Mesodermal cell (in vitro differentiated cells): Measurements from ENCODE around the gene YOD1.

Experiments used
- H3K27ac ChIP-seq: 2 replicates; pipeline ENCODE4 v1.7.0; 2013; ENCODE audit warnings: mild to moderate bottlenecking, low read depth, low read length, moderate library complexity; ENCODE audit not compliant: severe bottlenecking
- H3K36me3 ChIP-seq: 2 replicates; pipeline ENCODE4 v1.7.1; 2013; ENCODE audit warnings: mild to moderate bottlenecking, low read length, moderate library complexity; ENCODE audit not compliant: control insufficient read depth, insufficient read depth
- H3K4me1 ChIP-seq: one replicate; pipeline ENCODE4 v1.7.1; 2013; ENCODE audit warnings: mild to moderate bottlenecking, low read length; ENCODE audit not compliant: insufficient read depth, control insufficient read depth, poor library complexity, severe bottlenecking
- H3K4me3 ChIP-seq: 2 replicates; pipeline ENCODE4 v1.7.0; 2013; ENCODE audit warnings: low read length, control low read depth, mild to moderate bottlenecking; ENCODE audit not compliant: insufficient read depth, poor library complexity, severe bottlenecking; ENCODE audit errors: extremely low read depth
- H3K9me3 ChIP-seq: 2 replicates; pipeline ENCODE4 v1.7.1; 2013; ENCODE audit warnings: mild to moderate bottlenecking, low read length, moderate library complexity; ENCODE audit not compliant: control insufficient read depth
- WGBS, 2 experiments: methylation state at CpG; one replicate each; pipeline ENCODE4 v1.1.5; 2013; ENCODE audit warnings: missing lambda C conversion rate in 2 of 2; ENCODE audit not compliant: insufficient coverage in 2 of 2; 5-methylcytosine and 5-hydroxymethylcytosine counted together

The YOD1 gene

DNA sequence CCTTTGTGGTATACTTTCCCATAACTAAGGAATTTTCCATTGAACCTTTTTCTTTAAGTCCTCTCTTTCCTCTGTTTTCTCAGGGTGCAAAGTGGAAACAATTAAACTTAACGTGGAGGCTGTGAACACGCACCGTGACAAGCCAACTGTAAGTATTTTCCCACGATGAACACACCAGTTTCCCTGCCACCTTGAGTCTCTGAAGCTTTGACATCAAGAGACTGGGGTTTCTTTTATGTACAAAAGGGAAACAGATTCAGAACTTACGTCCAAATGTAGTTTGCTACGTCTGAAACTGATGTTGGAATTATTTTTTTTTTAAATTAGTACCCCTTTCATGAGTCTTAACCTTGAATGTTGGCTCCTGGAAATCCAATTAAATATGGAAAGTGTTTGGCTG is 20.4 kb upstream of the YOD1 start:
- H3K4me3 ChIP-seq: no peak overlapping the region
- H3K9me3 ChIP-seq: no peaks in the 10 kb centered on the region
- H3K27ac ChIP-seq: no peak overlapping the region
- no peaks in the 10 kb centered on the region for H3K4me1 ChIP-seq
- H3K36me3 ChIP-seq: peaks cover 18% of the 10 kb centered on the region
- WGBS, 2 experiments: 92 to 96% methylated on average over 4 to 5 of the region's 6 CpGs

DNA sequence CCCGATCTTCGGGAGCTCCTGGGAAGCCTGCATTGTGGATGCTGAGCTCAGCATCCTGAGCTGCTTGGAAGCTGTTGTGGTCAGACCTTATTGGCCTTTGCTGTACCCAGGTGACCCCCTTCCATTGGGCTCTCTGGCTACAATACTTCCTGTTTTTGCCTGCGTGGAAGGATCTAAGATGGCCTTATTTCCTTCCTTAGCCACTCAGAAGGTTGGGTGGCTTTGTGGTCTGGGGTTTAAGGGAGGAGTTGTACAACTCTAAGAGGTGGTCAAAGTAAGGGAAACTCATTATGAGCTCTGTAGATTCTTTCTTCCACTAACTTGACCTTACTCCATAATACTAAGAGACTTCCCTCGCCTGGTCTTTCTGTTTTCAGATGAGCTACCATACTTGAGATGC is 19.8 kb upstream of the YOD1 start:
- Histone ChIP-seq H3K4me3 (no peak overlapping the region), H3K36me3 (peaks cover 18% of the 10 kb centered on the region), H3K9me3 (no peaks in the 10 kb centered on the region), H3K27ac (no peak overlapping the region), H3K4me1 (no peaks in the 10 kb centered on the region)
- WGBS, 2 experiments: 96 to 100% methylated on average over 2 to 3 of the region's 4 CpGs

DNA sequence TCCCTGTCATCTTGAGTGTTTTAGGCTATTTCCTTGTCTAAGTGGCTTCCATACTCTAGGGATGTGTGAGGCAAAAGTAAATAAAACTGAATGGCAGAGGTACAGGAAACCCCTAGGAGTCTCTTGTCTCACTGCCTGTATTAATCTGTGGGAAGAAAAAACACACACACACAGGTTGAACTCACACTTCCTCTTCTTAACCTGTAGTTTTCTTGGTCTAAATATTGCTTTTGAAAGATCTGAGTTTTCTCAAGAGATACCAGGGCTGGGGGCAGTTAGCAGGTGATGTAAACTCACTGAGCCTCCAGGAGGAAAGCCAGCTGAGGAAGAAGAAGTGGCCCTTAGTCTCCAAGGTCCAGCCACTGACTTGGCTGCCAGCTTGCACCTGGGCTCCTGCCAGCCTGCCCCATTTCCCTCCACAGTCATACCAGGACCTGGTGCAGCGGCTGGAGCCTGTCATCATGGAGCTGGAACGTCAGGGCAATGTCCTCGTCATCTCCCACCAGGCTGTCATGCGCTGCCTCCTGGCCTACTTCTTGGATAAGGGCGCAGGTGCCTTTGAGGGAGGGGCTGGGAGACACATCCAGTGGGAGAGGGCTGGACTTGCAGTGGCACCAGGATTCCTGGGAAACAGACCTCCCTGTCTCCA is 19.0 kb upstream of the YOD1 start:
- peaks cover 21% of the 10 kb centered on the region for H3K36me3 ChIP-seq
- H3K27ac ChIP-seq: no peak overlapping the region
- WGBS, 2 experiments: 89 to 100% methylated on average over 2 to 5 of the region's 5 CpGs
- no peaks in the 10 kb centered on the region for H3K9me3 ChIP-seq
- H3K4me3 ChIP-seq: no peak overlapping the region
- H3K4me1 ChIP-seq: no peaks in the 10 kb centered on the region

DNA sequence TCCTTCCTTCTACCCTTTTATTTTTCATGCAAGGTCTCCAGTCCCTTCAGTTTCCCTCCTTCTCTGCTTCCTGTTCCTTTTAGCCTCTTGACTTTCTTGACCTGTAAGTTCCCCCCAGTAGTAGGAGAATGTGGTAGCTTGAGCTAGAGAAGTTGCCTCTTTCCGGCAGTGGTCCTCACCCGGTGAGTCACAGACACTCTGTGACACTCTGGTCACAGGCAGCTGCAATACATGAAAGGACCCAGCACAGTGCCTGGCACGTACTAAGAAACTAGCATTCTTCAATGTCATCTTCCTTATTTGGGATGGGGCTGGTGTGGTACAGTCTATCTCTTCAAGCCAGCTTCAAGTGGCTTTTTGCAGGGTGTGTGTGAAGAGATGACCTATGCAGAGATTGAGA is 18.1 kb upstream of the YOD1 start:
- no peaks in the 10 kb centered on the region for H3K9me3 ChIP-seq
- no peak overlapping the region for H3K4me3 ChIP-seq
- H3K36me3 ChIP-seq: peaks cover 28% of the 10 kb centered on the region
- no peaks in the 10 kb centered on the region for H3K4me1 ChIP-seq
- H3K27ac ChIP-seq: no peak overlapping the region
- WGBS, 2 experiments: 93% methylated on average over 3 of the region's 3 CpGs; no CpG with 5 or more reads in 1 of the 2 experiments

DNA sequence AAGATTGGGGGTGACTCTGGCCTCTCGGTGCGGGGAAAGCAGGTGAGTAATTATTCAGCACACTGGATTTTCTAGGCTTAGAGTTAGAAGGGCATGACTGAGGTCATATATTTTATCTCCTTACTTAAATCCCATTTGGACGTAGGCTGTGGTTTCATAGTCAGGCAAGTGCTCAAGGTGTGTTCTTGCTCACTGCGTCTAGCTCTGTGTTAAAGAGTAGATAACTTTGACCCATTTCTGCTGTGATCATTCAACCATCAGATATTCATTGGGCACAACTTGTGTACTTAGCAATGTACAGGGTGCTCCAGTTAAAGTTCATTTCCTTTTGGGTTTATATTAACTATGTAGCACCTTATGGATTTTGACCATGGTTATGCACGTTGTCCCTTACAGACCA is 16.7 kb upstream of the YOD1 start:
- H3K27ac ChIP-seq: no peak overlapping the region

DNA sequence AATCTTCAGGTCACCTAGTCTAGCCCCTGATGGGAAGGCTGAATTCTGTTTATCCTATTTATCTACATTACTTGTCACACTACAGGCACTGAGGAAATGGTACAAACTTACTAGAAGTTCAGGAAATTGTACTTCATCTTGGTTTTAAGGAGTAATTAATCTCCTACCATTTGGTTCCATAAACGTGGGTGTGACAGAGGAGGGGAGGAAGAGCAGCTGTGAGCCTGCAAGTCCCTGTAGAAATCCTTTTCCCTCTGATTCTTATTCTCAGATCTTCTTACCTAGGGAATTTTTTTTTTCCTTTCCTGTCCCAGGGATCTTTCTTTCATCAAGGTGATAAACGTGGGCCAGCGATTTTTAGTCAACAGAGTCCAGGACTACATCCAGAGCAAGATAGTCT is 16.2 kb upstream of the YOD1 start:
- Histone ChIP-seq H3K36me3 (peaks cover 34% of the 10 kb centered on the region), H3K9me3 (no peaks in the 10 kb centered on the region), H3K4me3 (no peak overlapping the region), H3K27ac (no peak overlapping the region), H3K4me1 (no peaks in the 10 kb centered on the region)
- WGBS, 2 experiments: 90 to 100% methylated on average over 1 to 2 of the region's 3 CpGs

More for the DNA sequence above, 16.7 kb upstream of the YOD1 start:
- Histone ChIP-seq H3K36me3 (peaks cover 32% of the 10 kb centered on the region), H3K9me3 (no peaks in the 10 kb centered on the region), H3K4me3 (no peak overlapping the region), H3K4me1 (no peaks in the 10 kb centered on the region)
- WGBS, 2 experiments: 82% methylated on average over 4 of the region's 5 CpGs; no CpG with 5 or more reads in 1 of the 2 experiments

DNA sequence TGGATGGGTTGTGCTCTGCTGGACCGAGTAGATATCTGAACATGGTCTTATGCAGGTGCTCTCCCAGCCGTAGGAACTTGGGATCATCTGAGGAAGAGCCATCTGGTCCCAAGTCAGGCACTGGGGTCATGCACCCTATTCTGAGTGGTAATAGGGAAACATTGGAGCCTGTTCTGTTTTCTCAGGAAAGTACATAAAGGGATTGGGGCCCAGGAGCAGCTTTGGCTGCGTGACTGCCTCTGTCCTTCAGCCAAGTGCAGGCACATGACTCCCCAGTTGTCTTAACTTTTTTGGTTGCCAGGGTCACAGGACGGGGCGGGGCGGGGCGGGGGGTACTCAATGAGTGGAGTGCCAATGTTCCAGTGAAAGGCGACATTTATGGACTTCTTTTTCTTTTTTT is 13.6 kb upstream of the YOD1 start:
- Histone ChIP-seq H3K36me3 (peaks cover 28% of the 10 kb centered on the region), H3K4me1 (no peaks in the 10 kb centered on the region), H3K9me3 (no peaks in the 10 kb centered on the region), H3K4me3 (no peak overlapping the region), H3K27ac (no peak overlapping the region)
- WGBS, 2 experiments: 94 to 97% methylated on average over 7 of the region's 8 CpGs

DNA sequence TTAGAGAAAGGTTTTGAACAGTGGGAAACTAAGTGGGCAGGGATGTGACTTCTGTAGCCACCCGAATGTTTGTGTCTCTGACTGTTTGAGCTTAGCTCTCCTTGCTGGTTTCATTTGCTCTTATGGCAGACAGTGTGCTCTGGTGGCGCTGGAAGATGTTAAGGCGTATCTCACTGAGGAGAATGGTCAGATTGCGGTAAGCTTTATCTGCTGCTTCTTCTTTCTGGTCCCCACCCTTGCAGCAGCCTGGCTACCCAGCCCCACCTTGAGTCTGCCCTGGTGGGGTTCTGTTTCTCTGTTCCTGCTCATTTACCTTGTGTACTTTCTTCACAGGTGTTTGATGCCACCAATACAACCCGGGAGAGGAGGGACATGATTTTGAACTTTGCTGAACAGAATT is 12.0 kb upstream of the YOD1 start:
- Histone ChIP-seq H3K9me3 (no peaks in the 10 kb centered on the region), H3K4me3 (no peak overlapping the region), H3K36me3 (peaks cover 25% of the 10 kb centered on the region), H3K4me1 (no peaks in the 10 kb centered on the region), H3K27ac (no peak overlapping the region)
- 89 to 95% methylated on average over 3 to 5 of the region's 5 CpGs for WGBS, 2 experiments

DNA sequence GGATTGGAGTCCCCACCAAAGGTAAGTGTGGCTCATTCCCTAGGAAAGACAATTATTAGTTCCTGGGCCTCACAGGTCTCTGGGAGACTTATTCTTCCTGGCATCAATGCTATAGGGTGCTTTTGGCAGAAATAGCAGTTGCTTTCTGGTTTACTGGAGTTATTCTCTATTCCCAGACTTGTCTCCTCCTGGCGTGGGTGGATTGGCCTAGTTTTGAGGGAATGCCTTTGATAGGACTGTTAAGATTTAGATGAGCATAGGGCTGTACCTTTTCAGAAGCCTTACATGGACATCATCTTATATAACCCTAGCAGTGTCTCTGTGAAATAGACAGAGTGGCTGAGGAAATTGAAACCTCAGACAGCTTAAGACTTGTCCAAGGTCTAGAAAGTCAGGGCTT is 11.1 kb upstream of the YOD1 start:
- no CpG with 5 or more reads among the region's 1 CpG for WGBS, 2 experiments
- Histone ChIP-seq H3K27ac (no peak overlapping the region), H3K4me1 (no peaks in the 10 kb centered on the region), H3K4me3 (no peak overlapping the region), H3K36me3 (peaks cover 17% of the 10 kb centered on the region), H3K9me3 (no peaks in the 10 kb centered on the region)

DNA sequence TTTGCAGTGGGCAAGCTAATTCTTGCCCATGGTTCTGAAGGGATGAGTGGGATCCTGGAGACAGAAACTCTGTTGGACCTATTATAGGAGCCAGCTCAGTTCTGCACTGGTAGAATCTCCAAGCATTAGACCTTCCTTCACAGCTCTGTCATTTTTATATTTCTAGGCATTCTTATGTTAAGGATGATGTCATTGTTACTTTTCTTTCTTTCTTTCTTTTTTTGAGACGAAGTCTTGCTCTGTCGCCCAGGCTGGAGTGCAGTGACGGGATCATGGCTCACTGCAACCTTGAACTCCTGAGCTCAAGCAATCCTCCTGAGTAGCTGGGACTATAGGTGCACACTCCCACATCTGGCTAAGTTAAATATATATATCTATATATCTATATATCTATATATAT is 9.6 kb upstream of the YOD1 start:
- H3K36me3 ChIP-seq: peaks cover 17% of the 10 kb centered on the region
- H3K4me3 ChIP-seq: no peak overlapping the region
- no peaks in the 10 kb centered on the region for H3K9me3 ChIP-seq
- 80% methylated on average over 1 of the region's 3 CpGs; no CpG with 5 or more reads in 1 of the 2 experiments for WGBS, 2 experiments
- no peak overlapping the region for H3K27ac ChIP-seq
- H3K4me1 ChIP-seq: no peaks in the 10 kb centered on the region

DNA sequence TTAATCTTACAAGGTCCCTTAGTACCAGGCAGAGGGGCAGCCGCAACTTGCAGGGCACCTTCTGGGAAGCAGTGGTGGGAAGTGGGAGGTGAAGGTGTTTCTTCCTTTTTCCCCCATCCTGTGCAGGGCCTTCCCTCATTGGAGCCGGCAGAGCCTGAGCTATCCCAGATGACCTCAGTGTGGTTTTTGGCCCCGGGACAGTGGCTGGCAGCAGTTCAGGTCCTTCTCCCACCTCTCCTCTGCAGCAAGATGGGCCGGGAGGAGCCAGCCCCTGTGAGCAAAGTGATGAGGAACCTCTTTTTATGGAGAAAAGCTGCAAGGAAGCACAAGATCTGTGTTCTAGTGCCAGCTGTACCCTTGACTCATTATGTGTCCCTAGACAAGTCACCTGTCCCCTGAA is 8.9 kb upstream of the YOD1 start:
- Histone ChIP-seq H3K4me3 (no peak overlapping the region), H3K9me3 (no peaks in the 10 kb centered on the region), H3K4me1 (no peaks in the 10 kb centered on the region), H3K27ac (no peak overlapping the region), H3K36me3 (peaks cover 14% of the 10 kb centered on the region)
- WGBS, 2 experiments: 100% methylated on average over 1 to 2 of the region's 4 CpGs
